NOMO-1 treated with dmso at 0.1 percent for 144 hours (cell line): ENCODE results near the gene TRIM26.
"Not testable (repeated sequence)": the region's sequence is repeated elsewhere in the genome, so short reads cannot be mapped to it uniquely, and the experiment has no call there.

Experiments
- DNase-seq: peaks from one replicate; lab custom pipeline; 2025; ENCODE audit not compliant: unreplicated experiment; lab: John Stamatoyannopoulos, UW

Gene TRIM26, protein sequence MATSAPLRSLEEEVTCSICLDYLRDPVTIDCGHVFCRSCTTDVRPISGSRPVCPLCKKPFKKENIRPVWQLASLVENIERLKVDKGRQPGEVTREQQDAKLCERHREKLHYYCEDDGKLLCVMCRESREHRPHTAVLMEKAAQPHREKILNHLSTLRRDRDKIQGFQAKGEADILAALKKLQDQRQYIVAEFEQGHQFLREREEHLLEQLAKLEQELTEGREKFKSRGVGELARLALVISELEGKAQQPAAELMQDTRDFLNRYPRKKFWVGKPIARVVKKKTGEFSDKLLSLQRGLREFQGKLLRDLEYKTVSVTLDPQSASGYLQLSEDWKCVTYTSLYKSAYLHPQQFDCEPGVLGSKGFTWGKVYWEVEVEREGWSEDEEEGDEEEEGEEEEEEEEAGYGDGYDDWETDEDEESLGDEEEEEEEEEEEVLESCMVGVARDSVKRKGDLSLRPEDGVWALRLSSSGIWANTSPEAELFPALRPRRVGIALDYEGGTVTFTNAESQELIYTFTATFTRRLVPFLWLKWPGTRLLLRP

DNA sequence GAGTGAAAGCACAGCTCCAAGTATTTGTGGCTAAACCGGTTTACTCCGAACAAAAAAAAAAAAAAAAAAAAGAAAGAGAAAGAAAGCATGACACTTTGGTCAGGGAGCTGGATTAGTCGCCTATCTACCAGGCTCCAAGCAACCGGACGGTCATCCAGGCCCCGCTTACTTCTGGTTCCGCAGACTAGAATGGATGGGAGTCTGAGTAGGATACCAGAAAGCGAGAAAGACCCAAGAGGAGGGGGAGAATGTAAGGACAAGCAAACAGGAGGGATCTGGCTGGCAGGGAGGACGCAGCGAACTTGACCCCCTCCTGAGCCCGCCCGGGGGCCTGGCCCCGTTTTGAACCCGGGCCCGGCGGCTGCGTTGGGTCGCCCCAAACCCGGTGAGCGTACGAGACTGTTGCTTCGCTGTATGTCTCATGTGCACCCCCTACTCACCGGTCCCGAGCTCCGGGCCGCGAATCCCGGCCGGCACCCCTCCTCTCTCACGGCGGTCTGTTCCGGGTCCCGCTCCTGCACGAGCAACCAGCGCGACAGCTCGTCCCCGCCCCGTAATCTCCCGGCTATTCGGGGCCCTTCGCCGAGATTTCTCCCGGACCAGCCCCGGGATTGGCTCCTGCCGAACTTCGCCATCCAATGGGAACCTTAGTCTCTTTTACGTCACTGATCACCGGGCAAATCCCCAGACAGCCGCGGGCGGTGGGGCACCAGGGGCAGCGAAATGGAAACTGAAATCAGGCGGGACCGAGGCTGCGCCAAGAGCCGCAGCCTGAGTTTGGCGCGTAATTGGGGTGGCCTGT is at the start of gene TRIM26:
TRIM26 (minus strand) TSS at position 542 of the 802 bp plus-strand sequence. CDS start 14,303 bp downstream, outside the sequence.
- DNase-seq, result peak; percentile 98

GRCh38 chr6:30260036-30260504 is 46.9 kb upstream of the TRIM26 start:
- DNase-seq, result no peak

- no peak for DNase-seq
Measured at GRCh38 chr6:30259140-30260035, 46.2 kb upstream of the TRIM26 start.

DNA sequence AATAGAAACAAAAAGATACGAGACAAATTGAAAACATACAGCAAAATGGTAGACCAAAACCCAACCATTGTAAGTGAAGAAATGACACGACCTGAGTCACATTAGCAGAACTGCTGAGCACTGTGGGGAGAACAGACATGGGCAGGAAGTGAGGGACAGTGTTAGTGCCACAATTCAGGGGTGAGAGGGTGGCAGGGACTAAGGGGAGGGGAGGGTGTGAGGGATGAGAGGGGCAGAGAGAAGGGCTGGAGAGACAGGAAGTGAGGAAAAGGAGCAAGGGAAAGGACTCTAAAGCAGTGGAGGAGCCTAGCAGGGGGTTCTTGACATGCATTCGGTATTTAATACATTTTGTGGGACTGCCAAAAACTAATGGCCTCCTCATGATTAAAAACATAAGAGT is 45.0 kb upstream of the TRIM26 start:
- no peak for DNase-seq

- not testable (repeated sequence) for DNase-seq
Measured at GRCh38 chr6:30252417-30252816, 39.2 kb upstream of the TRIM26 start.

GRCh38 chr6:30244560-30244959 is 31.4 kb upstream of the TRIM26 start:
- DNase-seq, result no peak

DNA sequence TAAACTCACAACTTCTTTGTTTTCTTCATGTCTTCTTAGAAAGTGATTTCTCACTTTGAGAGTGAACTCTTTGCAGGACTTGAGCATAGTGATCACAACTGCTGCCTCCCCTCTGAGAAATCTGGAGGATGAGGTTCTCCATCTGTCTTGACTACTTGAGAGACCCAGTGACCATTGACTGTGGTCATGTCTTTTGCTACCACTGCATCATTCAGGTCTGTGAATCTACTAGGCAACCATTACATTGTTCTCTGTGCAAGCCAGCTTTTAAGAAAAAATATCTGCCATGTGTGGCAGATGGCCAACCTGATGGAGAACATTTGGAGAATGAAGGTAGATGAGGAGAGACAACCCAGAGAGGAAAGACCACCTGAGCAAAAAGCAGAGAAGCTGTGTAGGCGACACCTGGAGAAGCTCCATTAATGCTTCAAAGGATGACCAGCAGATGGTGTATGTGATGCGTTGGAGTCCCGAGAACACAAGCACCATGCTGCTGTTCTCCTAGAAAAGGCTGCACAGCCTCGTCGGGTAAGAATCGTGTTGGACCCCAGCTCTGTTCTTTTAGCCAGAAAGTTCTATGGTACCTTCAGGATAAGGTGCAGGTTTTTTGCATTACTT is 25.1 kb upstream of the TRIM26 start:
- DNase-seq, result no peak

DNA sequence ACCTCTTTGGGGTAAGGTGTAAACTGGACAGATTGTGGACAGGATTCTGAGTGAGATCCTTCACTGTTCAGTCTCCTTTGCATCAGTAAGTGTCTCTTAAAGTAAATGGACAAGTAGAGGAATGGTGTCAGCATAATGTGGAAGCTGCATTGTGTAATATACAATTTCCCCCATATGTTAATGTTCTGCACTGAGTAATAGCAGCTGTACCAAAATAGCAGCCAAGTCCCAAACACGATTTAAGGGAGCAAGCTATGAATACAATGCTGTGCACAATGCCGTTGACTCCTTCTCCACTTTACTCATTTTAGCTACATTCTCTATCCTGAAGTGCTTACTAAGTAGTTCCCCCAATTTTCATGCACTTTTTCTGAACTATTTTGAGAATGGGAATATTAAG is 21.1 kb upstream of the TRIM26 start:
- DNase-seq, result no peak

DNA sequence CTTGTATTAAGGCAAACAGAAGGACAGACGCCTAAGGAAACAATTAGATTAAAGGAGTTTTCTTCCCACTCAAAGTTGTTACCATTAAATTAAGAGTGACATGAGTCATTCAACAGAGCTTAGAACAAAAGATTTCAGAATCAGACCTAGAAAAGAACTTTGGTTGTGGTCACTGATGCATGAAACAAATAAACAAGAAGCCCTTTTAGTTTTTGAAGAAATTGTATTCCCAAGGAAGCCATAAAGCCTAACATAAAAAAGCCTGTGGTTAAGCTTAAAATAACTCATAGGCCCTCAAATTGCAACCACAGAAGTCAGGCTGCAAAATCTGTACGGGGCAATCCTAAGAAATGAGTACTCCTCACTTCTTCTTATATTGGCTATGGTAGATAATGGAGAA is 17.9 kb upstream of the TRIM26 start:
- DNase-seq, result no peak

DNA sequence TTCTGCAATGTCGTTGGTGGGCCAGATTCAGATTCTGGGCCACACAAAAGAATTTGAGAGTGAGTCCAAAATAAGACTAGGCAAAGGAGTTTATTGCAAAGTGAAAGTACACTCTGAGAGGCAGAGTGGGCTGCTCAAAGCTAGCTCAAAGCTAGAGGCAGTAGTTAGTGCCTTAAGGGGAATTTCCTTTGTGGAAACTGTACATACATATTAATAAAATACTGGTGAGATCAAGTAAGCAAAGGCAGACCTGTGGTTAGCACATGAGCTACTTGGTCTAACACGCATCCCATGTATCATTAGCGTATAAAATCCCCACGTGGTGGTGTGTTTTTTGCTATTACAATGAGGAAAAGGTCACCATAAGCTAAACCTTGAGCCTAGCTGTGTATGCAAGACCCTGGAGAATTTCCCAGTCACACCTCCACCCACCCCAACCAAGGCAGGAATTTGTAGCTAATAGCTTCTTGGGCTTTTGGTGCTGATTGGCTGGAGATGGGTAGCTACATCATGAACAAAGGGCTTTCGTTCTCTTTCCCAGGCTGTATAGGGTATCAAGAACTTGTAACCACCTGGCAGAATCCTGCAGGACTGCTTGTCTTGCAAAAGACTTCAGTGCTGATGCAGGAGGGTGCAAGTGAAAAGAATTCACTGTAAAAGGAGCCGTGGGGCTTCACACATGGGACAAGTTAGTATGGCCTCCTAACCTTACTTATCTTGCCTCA is 14.7 kb upstream of the TRIM26 start:
- DNase-seq, result no peak

GRCh38 chr6:30227242-30227722 is 14.1 kb upstream of the TRIM26 start:
- no peak for DNase-seq

- DNase-seq, result no peak
Measured at GRCh38 chr6:30223339-30223738, 10.1 kb upstream of the TRIM26 start.

DNA sequence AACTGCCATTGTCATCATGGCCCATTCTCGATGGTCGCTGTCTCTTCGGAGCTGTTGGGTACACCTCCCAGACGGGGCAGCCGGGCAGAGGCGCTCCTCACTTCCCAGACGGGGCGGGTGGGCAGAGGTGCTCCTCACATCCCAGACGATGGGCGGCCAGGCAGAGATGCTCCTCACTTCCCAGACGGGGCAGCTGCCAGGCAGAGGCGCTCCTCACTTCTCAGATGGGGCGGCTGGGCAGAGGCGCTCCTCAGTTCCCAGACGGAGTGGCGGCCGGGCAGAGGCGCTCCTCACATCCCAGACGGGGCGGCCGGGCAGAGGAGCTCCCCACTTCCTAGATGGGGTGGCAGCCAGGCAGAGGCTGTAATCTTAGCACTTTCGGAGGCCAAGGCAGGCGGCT is 8.8 kb upstream of the TRIM26 start:
- DNase-seq, result not testable (repeated sequence)

DNA sequence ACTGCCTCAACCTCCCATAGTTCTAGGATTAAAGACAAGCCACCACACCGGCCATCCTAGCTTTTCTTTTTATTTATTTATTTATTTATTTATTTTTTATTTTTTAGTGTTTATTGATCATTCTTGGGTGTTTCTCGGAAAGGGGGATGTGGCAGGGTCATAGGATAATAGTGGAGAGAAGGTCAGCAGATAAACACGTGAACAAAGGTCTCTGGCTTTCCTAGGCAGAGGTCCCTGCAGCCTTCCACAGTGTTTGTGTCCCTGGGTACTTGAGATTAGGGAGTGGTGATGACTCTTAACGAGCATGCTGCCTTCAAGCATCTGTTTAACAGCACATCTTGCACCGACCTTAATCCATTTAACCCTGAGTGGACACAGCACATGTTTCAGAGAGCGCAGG is 8.2 kb upstream of the TRIM26 start:
- not testable (repeated sequence) for DNase-seq

GRCh38 chr6:30219244-30219643 is 6.0 kb upstream of the TRIM26 start:
- DNase-seq, result peak; percentile 33

- no peak for DNase-seq
Measured at GRCh38 chr6:30216096-30216495, 2.9 kb upstream of the TRIM26 start.

GRCh38 chr6:30214657-30214982 is 1.4 kb upstream of the TRIM26 start:
- no peak for DNase-seq

DNA sequence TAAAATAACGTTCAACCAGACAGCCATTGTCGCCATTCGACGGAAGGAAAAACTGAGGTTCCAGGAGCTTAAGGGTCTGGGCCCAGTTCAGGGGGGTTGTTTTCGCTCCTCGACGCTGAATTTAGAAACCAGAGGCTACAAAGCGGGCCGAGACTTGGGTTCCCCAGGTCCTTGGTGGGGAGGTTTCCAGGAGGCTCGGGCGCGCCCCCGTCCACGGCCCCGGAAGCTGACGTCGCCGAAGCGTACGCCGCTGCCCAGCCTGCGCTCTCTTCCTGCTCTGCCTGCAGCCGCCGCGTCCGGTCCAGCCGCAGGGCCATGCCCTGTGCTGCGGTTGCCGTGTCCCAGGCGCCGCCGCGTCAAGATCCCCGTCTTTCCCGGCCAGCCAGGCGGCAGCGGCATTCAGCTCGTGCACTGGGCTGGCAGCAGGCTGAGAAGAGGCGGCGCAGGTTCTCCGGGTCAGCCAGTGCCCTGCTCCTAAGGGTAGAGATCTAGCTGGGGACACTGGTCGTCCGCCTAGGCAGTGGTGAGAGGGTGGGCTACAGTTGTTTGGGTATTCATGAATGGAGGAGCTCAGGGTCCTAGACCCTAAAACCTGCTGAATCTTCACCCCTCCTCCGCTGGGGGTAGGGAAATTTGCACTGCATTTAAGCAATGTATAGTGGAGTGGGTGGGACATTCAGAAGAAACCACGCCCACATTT is 901 bp upstream of the TRIM26 start:
- peak; percentile 66 for DNase-seq

- no peak for DNase-seq
Measured at GRCh38 chr6:30213667-30213956, 406 bp upstream of the TRIM26 start.
